Thyroid gland (tissue), 4 donors: Measurements from ENCODE around the gene SIRT3.

Source experiments
- CTCF ChIP-seq, 6 experiments: fragments of 200-600 bp in 3 of 6; fragments of 450-650 bp in 3 of 6; sonication (generic) in 3 of 6; IDR thresholded peaks; one replicate each; pipeline ENCODE4 v1.5.1; 2016 to 2019; ENCODE audit warnings: antibody characterized with exemption in 6 of 6, mild to moderate bottlenecking in 2 of 6, inconsistent platforms in 1 of 6, moderate library complexity in 1 of 6
- POLR2A ChIP-seq, 2 donors: fragments of 450-650 bp; IDR thresholded peaks; one replicate each; pipeline ENCODE4 v1.6.1; 2017; ENCODE audit warnings: antibody characterized with exemption in 2 of 2, mild to moderate bottlenecking in 2 of 2, moderate library complexity in 1 of 2

- TF ChIP-seq CTCF (IDR thresholded peaks at IDR 0.05) = no peak
- TF ChIP-seq POLR2A (IDR thresholded peaks at IDR 0.05) = no peak
Measured at GRCh38 chr11:213111-213510, 23.0 kb downstream of the SIRT3 start.
